HEK293 (cell line): ENCODE measurements around the gene BCL2L11.

ENCODE experiments used
- GLIS2 ChIP-seq: fragments of 450-650 bp; formaldehyde crosslinking; IDR thresholded peaks from 2 replicates; pipeline ENCODE4 v1.5.1; 2016; ENCODE audit warnings: missing biosample characterization, missing genetic modification characterization
- INSM2 ChIP-seq: fragments of 450-650 bp; formaldehyde crosslinking; IDR thresholded peaks from 2 replicates; pipeline ENCODE4 v1.5.1; 2016; ENCODE audit warnings: missing biosample characterization, missing genetic modification characterization
- PRDM1 ChIP-seq: fragments of 450-650 bp; formaldehyde crosslinking; IDR thresholded peaks from 2 replicates; pipeline ENCODE4; 2016; ENCODE audit warnings: missing biosample characterization, missing genetic modification characterization
- PRDM10 ChIP-seq: fragments of 450-650 bp; formaldehyde crosslinking; IDR thresholded peaks from 2 replicates; pipeline ENCODE4 v1.5.1; 2016; ENCODE audit warnings: missing biosample characterization, missing genetic modification characterization
- PRDM2 ChIP-seq: fragments of 450-650 bp; formaldehyde crosslinking; IDR thresholded peaks from 2 replicates; pipeline ENCODE4 v1.5.1; 2016; ENCODE audit warnings: missing biosample characterization, missing genetic modification characterization, borderline replicate concordance
- SP3 ChIP-seq: fragments of 450-650 bp; formaldehyde crosslinking; IDR thresholded peaks from 2 replicates; pipeline ENCODE4 v1.5.1; 2016; ENCODE audit warnings: missing biosample characterization, missing genetic modification characterization
- TRIM28 ChIP-seq: IDR thresholded peaks from 2 replicates; pipeline ENCODE4 v1.6.1; 2011; ENCODE audit warnings: low read length, control low read depth, borderline replicate concordance
- ZBTB17 ChIP-seq: fragments of 450-650 bp; formaldehyde crosslinking; IDR thresholded peaks from 2 replicates; pipeline ENCODE4 v1.5.1; 2016; ENCODE audit warnings: missing biosample characterization, missing genetic modification characterization
- ZBTB48 ChIP-seq: fragments of 450-650 bp; formaldehyde crosslinking; IDR thresholded peaks from 2 replicates; pipeline ENCODE4 v1.5.1; 2016; ENCODE audit warnings: missing biosample characterization, missing genetic modification characterization
- ZEB2 ChIP-seq: fragments of 450-650 bp; formaldehyde crosslinking; IDR thresholded peaks from 2 replicates; pipeline ENCODE4 v1.5.1; 2016; ENCODE audit warnings: missing biosample characterization, missing genetic modification characterization
- ZNF132 ChIP-seq: fragments of 450-650 bp; formaldehyde crosslinking; IDR thresholded peaks from 2 replicates; pipeline ENCODE4 v1.5.1; 2017; ENCODE audit warnings: missing biosample characterization, missing genetic modification characterization, borderline replicate concordance
- ZNF138 ChIP-seq: fragments of 450-650 bp; formaldehyde crosslinking; IDR thresholded peaks from 2 replicates; pipeline ENCODE4 v1.5.1; 2016; ENCODE audit warnings: missing biosample characterization, missing genetic modification characterization, borderline replicate concordance
- ZNF140 ChIP-seq: fragments of 450-650 bp; formaldehyde crosslinking; IDR thresholded peaks from 2 replicates; pipeline ENCODE4 v1.5.1; 2016; ENCODE audit warnings: missing biosample characterization, missing genetic modification characterization
- ZNF146 ChIP-seq: fragments of 450-650 bp; formaldehyde crosslinking; IDR thresholded peaks from 2 replicates; pipeline ENCODE4 v1.5.1; 2016; ENCODE audit warnings: missing biosample characterization, missing genetic modification characterization
- ZNF184 ChIP-seq: fragments of 450-650 bp; IDR thresholded peaks from 2 replicates; pipeline ENCODE4 v1.5.1; 2018; ENCODE audit warnings: missing biosample characterization, mild to moderate bottlenecking, missing genetic modification characterization
- ZNF274 ChIP-seq, 2 experiments: fragments of 200-500 bp in 1 of 2; fragments of 450-650 bp in 1 of 2; sonication (Bioruptor generic) in 1 of 2; formaldehyde crosslinking in 1 of 2; IDR thresholded peaks; 2 replicates each; pipeline versions ENCODE4 v1.5.1 to v1.6.1; 2014 to 2016; ENCODE audit warnings: borderline replicate concordance in 1 of 2, inconsistent platforms in 1 of 2, low read length in 1 of 2, missing biosample characterization in 1 of 2, missing genetic modification characterization in 1 of 2
- ZNF311 ChIP-seq: fragments of 450-650 bp; formaldehyde crosslinking; IDR thresholded peaks from 2 replicates; pipeline ENCODE4 v1.5.1; 2017; ENCODE audit warnings: missing biosample characterization, missing genetic modification characterization, borderline replicate concordance
- ZNF394 ChIP-seq: fragments of 450-650 bp; formaldehyde crosslinking; IDR thresholded peaks from 2 replicates; pipeline ENCODE4 v1.5.1; 2016; ENCODE audit warnings: missing biosample characterization, missing genetic modification characterization, mild to moderate bottlenecking, moderate library complexity, borderline replicate concordance
- ZNF426 ChIP-seq: fragments of 450-650 bp; formaldehyde crosslinking; IDR thresholded peaks from 2 replicates; pipeline ENCODE4 v1.5.1; 2017; ENCODE audit warnings: missing biosample characterization, missing genetic modification characterization, mild to moderate bottlenecking, inconsistent platforms, moderate library complexity
- ZNF473 ChIP-seq: fragments of 450-650 bp; formaldehyde crosslinking; IDR thresholded peaks from 2 replicates; pipeline ENCODE4 v1.5.1; 2017; ENCODE audit warnings: missing biosample characterization, missing genetic modification characterization
- ZNF501 ChIP-seq: fragments of 450-650 bp; formaldehyde crosslinking; IDR thresholded peaks from 2 replicates; pipeline ENCODE4 v1.5.1; 2016; ENCODE audit warnings: missing biosample characterization, missing genetic modification characterization
- ZNF513 ChIP-seq: fragments of 450-650 bp; IDR thresholded peaks from 2 replicates; pipeline ENCODE4 v1.5.1; 2018; ENCODE audit warnings: missing biosample characterization, missing genetic modification characterization
- ZNF544 ChIP-seq: fragments of 450-650 bp; formaldehyde crosslinking; IDR thresholded peaks from 2 replicates; pipeline ENCODE4 v1.5.0; 2017; ENCODE audit warnings: missing biosample characterization, missing genetic modification characterization
- ZNF600 ChIP-seq: fragments of 450-650 bp; formaldehyde crosslinking; IDR thresholded peaks from 2 replicates; pipeline ENCODE4 v1.5.1; 2016; ENCODE audit warnings: missing biosample characterization, missing genetic modification characterization
- ZNF747 ChIP-seq: fragments of 450-650 bp; formaldehyde crosslinking; IDR thresholded peaks from 2 replicates; pipeline ENCODE4 v1.5.1; 2016; ENCODE audit warnings: missing biosample characterization, missing genetic modification characterization
- ZNF768 ChIP-seq: fragments of 450-650 bp; formaldehyde crosslinking; IDR thresholded peaks from 2 replicates; pipeline ENCODE4 v1.5.1; 2018; ENCODE audit warnings: missing biosample characterization, mild to moderate bottlenecking, missing genetic modification characterization
- ZNF791 ChIP-seq: fragments of 450-650 bp; formaldehyde crosslinking; IDR thresholded peaks from 2 replicates; pipeline ENCODE4 v1.5.1; 2016; ENCODE audit warnings: missing biosample characterization, missing genetic modification characterization
- ZXDB ChIP-seq: fragments of 450-650 bp; formaldehyde crosslinking; IDR thresholded peaks from 2 replicates; pipeline ENCODE4 v1.5.1; 2016; ENCODE audit warnings: missing biosample characterization, missing genetic modification characterization

BCL2L11 gene

GRCh38 chr2:111185361-111186022 lies 64.8 kb downstream of the BCL2L11 start (continued):
- TF ChIP-seq PRDM10 (no peak), ZXDB (tag by site-specific recombination) (peak; percentile 94), ZNF394 (tag by site-specific recombination) (no peak), ZBTB48 (no peak), ZNF311 (tag by site-specific recombination) (no peak), ZNF140 (no peak), INSM2 (no peak; the same call in none of the 2 replicates), ZNF274 (IDR thresholded peaks at IDR 0.05; ENCODE audit: low read length) (no peak), ZNF274 (tag by site-specific recombination; IDR thresholded peaks at IDR 0.05; ENCODE audit: borderline replicate concordance) (no peak), ZNF747 (tag by site-specific recombination) (no peak), ZNF473 (tag by site-specific recombination) (no peak), ZNF132 (tag by site-specific recombination) (no peak), GLIS2 (peak; percentile 54), ZNF146 (peak; percentile 40; the same call in 1 of the 2 replicates), ZNF184 (no peak), ZNF501 (tag by site-specific recombination) (no peak), ZNF138 (tag by site-specific recombination) (no peak), ZEB2 (tag by site-specific recombination) (peak; percentile 64), ZNF600 (tag by site-specific recombination) (no peak), ZNF513 (tag by site-specific recombination) (no peak), ZNF791 (no peak), ZNF768 (no peak), SP3 (tag by site-specific recombination) (no peak), ZNF426 (no peak), PRDM1 (tag by site-specific recombination) (no peak), PRDM2 (tag by site-specific recombination) (no peak), ZNF544 (tag by site-specific recombination) (no peak), TRIM28 (no peak; the same call in none of the 2 replicates), ZBTB17 (tag by site-specific recombination) (peak; percentile 58; the same call in 1 of the 2 replicates)
